ENCODE results near the gene SLC34A1. TPM values are rescaled to one million over a fixed set of nuclear protein-coding genes. Genes with fewer than 3 reads are reported as not detected.

SLC34A1 gene
- total RNA-seq, 1 experiment from 2014 or later, result not detected

DNA sequence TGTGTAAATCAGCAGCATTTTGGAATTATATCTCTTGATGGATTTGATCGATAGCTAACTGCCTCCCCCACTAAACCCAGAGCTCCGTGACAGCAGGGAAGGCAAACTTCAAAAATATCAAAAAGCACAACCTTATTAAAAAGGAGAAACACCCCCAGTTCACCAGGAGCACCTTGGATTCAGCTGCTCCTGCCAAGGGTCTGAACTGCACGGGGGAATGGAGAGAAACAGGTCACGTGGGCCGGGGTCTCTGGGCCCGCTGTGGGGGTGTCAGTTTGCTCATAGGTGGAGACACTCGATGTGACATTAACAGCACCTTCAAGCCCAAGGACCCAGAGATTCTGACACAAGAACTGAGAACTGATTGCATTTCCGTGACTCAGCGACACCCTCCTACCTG lies 1.1 kb upstream of the SLC34A1 start:
- no peak for DNase-seq
- Histone ChIP-seq H3K27me3 (ENCODE audit: control insufficient read depth, insufficient read depth, low read length) (no peaks in the 10 kb centered on the region; the same call in 1 of the 2 replicates), H3K4me3 (ENCODE audit: insufficient read depth, low read depth, low read length) (no peak overlapping the region), H3K36me3 (replicated peaks; ENCODE audit: control insufficient read depth, insufficient read depth, low read length) (no peaks in the 10 kb centered on the region)

DNA sequence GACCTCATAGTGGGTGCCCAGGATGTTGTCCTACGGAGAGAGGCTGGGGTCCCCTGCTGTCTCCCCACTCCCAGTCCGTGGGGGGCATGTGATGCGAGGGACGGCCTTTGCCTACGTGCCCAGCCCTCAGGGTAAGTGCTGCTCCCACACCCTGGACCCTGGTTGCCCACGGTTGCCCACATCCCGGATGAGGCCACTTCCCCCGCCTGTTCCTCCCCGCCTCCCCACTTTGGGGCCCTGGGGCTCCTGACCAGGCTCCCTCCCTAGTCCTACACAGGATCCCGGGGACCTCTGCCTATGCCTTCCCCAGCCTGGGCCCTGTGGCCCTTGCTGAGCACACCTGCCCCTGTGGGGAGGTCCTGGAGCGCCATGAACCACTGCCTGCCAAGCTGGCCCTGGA lies 1.5 kb downstream of the SLC34A1 start:
- Histone ChIP-seq H3K27me3 (ENCODE audit: control insufficient read depth, insufficient read depth, low read length) (peaks cover 11% of the 10 kb centered on the region), H3K4me3 (ENCODE audit: insufficient read depth, low read depth, low read length) (no peak overlapping the region), H3K36me3 (replicated peaks; ENCODE audit: control insufficient read depth, insufficient read depth, low read length) (no peaks in the 10 kb centered on the region)
- DNase-seq, result no peak

DNA sequence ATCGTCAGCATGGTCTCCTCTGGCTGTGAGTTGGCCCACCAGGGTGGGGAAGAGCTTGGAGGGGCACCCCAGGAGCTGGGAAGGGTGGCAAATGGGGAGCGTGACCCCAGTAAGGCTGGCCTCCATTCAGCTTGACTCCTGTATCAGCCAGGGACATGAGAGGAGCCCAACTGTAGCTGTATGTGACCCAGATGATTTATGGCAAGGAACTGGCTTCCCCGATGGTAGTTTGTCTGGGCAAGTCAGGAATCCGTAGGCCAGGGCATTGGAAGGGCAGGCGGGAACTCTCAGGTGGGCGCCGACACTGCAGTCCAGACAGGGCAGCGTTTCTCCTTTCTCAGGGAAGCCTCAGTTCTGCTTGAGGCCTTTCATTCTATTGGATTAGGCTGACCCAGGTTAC lies 2.3 kb downstream of the SLC34A1 start:
- Histone ChIP-seq H3K27me3 (ENCODE audit: control insufficient read depth, insufficient read depth, low read length) (peaks cover 11% of the 10 kb centered on the region), H3K36me3 (replicated peaks; ENCODE audit: control insufficient read depth, insufficient read depth, low read length) (no peaks in the 10 kb centered on the region), H3K4me3 (ENCODE audit: insufficient read depth, low read depth, low read length) (no peak overlapping the region)
- no peak for DNase-seq

DNA sequence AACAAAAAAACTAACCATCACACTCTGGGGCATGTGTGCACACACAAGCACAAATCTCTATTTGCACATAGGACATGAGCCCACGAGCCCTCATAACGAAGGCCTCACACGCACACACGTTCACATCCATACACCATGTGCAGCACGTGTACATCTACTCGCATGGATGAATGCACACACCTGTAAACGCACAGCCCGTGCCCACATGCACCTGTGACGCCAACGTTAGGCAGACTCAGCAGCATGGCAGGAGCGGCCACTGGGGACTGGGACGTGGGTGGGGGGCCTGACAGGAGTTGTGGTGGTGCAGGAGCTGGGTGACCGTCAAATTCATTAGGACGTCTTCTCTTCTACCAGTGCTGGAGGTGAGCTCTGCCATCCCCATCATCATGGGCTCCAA lies 3.2 kb downstream of the SLC34A1 start:
- H3K4me3 ChIP-seq (ENCODE audit: insufficient read depth, low read depth, low read length), result no peak overlapping the region
- peaks cover 11% of the 10 kb centered on the region for H3K27me3 ChIP-seq (ENCODE audit: control insufficient read depth, insufficient read depth, low read length)
- DNase-seq, result no peak
- no peaks in the 10 kb centered on the region for H3K36me3 ChIP-seq (replicated peaks; ENCODE audit: control insufficient read depth, insufficient read depth, low read length)

DNA sequence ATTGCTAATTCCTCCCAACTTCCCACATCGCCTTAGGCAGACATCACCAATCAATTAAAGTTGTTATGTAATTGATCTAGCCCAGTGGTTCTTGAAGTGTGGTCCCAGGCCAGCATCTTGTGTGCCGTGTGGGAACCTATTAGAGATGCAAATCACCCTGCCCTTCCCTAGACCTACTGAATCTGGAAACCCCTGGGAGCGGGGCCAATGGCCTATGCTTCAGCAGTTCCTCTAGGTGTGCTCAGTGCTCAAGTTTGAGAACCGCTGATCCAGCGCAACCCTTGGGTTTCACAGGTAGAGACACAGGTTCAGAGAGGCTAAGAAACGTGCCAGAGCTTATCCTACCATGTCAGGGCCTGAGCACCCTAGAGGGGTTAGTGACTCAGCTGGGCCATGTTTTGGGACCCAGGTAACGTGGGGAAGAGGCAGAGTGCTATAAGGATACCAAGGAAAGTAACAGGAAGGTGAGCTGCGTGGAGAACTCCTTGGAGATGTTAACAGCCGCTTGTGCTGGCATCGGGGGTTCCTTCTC lies 4.4 kb downstream of the SLC34A1 start:
- H3K36me3 ChIP-seq (replicated peaks; ENCODE audit: control insufficient read depth, insufficient read depth, low read length), result no peaks in the 10 kb centered on the region
- DNase-seq, result no peak
- H3K27me3 ChIP-seq (ENCODE audit: control insufficient read depth, insufficient read depth, low read length), result peaks cover 11% of the 10 kb centered on the region
- H3K4me3 ChIP-seq (ENCODE audit: insufficient read depth, low read depth, low read length), result no peak overlapping the region

DNA sequence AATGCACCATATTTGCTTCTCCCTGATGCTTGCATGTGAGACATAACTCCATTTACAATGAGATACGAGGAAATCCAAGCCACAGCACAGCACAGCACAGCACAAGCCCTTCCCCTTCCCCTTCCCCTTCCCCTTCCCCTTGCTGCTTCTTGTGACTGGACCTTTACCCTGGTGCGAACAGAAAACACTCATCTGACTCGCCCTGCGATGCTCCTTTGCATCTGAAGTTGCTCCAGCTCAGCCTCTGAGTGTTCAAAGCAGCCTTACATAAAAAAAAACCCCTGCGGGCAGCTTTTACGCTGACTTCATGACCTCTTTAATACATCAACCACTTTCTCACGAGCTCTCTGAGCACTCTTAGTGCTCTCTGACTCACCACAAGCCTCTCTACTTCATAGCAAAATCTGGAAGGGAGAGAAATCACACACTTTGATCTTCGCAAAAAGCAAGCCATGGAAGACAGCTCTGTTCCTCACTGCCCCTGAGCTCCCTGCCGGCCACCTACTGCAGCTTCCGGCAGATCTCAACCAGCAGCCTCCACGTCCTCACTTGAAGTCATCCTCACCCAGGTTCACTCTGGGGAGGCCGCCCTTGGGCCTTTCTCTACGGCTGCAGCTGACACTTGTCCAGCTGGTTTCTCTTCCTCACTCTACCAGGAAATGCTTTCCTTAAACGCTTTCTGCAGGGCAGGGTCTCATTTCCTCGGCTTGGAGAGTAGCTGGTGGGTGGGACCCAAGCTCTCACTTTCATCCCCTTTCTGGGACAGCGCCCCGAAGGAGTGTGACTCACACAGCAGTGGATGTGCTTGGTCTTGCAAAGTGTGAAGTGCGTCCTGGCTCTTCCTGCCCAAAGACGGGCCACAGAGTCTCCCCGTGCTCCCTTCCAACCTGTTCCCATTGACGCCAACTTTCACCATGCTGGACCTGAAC lies 5.3 kb downstream of the SLC34A1 start:
- no peak for DNase-seq
- H3K36me3 ChIP-seq (replicated peaks; ENCODE audit: control insufficient read depth, insufficient read depth, low read length), result no peaks in the 10 kb centered on the region
- H3K4me3 ChIP-seq (ENCODE audit: insufficient read depth, low read depth, low read length), result no peak overlapping the region
- H3K27me3 ChIP-seq (ENCODE audit: control insufficient read depth, insufficient read depth, low read length), result peaks cover 11% of the 10 kb centered on the region

DNA sequence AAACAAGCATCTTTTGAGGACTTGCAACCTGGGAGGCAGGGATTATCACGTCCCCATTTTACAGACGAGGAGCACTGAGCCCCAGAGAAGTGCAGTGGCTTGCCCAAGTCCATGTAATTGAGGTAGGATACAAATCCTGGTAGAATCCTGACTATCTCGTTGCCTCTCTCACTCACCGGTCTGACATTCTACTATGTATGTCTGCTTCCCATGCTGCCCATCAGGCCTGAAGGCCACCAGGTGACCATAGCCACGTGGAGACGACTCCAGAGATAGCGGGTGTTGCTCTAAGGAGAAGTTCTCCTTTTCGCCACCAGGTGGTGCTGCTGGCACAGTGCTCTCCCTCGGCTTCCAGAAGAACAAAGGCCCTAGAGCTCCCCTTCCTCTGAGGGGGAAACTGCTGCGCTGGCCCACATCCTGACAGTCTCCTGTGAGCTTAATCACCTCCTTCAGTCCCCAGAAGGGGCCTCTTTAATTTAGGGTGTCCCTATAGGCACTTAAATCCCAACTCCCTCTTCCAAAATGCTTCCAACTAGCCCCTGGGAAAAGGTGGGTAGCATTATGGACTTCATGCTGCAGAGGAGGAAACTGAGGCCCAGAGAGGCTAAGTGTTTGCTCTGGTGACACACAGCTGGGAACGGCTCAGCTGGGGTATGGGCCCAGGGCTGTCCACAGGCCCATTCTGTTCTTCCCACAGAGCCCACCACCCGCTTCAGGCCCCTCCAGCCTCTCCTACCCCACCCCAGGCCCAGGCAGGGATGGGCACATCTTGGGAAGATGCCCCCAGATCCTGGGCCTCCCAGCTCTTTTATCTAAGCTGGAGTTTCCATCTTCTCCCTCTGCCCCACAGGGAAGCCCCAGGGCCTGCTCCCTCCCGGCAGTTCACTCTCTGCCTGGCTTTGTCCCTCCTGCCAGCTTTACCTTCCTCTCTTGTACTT lies 6.4 kb downstream of the SLC34A1 start:
- Histone ChIP-seq H3K4me3 (ENCODE audit: insufficient read depth, low read depth, low read length) (no peak overlapping the region), H3K36me3 (replicated peaks; ENCODE audit: control insufficient read depth, insufficient read depth, low read length) (no peaks in the 10 kb centered on the region), H3K27me3 (ENCODE audit: control insufficient read depth, insufficient read depth, low read length) (peaks cover 11% of the 10 kb centered on the region)
- DNase-seq, result peak; percentile 97

DNA sequence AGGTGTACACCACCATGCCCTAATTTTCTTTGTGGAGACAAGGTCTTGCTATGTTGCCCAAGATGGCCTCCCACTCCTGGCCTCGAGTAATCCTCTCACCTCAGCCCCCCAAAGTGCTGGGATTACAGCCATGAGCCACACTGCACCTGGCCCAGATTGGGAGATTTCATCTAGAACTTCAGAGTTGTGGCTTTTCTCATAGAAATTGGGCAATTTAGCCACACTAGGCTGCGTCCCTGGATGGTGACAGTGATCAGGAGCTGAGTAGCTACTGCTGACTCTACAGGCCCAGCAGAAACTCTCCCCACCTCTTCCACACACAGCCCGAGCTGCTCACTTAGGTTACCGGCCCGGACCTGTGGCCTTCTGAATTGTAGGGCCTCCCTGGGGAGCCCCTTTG lies 8.5 kb downstream of the SLC34A1 start:
- peak; percentile 35 for DNase-seq
- no peaks in the 10 kb centered on the region for H3K36me3 ChIP-seq (replicated peaks; ENCODE audit: control insufficient read depth, insufficient read depth, low read length)
- H3K27me3 ChIP-seq (ENCODE audit: control insufficient read depth, insufficient read depth, low read length), result peaks cover 11% of the 10 kb centered on the region
- no peak overlapping the region for H3K4me3 ChIP-seq (ENCODE audit: insufficient read depth, low read depth, low read length)

DNA sequence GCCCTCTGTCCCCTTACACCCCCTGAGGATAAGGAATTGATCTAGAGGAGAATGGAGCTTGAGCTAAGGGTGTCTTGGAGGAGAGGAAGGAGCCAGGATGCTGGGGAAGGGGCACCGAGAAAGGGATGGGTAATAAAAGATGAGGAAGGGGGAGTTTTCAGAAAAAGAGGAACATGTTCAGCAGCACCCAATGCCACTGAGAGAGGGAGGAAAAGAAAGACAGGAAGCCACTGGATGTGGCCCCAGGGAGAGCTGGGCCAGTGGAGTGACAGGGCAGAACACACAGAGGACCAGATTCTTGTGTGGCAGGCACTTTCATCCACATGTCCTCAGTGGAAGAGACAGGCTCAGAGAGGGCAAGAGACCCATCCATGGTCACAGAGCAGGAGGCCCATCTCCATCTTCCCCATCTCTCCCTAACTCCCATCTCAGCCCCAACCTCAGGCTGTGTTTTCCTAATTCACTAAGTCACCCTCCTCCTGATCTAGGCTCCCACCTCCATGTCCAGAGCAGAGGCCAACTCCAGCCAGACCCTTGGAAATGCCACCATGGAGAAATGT lies 9.1 kb downstream of the SLC34A1 start:
- no peak for DNase-seq
- Histone ChIP-seq H3K4me3 (ENCODE audit: insufficient read depth, low read depth, low read length) (no peak overlapping the region), H3K27me3 (ENCODE audit: control insufficient read depth, insufficient read depth, low read length) (peaks cover 11% of the 10 kb centered on the region), H3K36me3 (replicated peaks; ENCODE audit: control insufficient read depth, insufficient read depth, low read length) (no peaks in the 10 kb centered on the region)

DNA sequence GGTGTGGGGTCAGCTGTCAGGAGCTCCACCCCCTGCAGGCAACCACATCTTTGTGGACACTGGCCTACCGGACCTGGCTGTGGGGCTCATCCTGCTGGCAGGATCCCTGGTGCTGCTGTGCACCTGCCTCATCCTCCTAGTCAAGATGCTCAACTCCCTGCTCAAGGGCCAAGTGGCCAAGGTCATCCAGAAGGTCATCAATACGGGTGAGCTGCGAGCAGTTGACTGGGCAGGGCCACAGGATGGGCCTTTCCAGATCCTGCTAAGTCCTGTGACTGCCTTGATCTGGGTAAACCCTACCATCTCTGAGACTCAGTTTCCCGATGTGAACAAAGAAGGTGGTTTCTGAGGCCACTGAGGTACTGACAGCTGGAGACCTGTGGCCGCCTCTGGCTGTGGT lies 9.8 kb downstream of the SLC34A1 start:
- DNase-seq, result no peak
- no peak overlapping the region for H3K4me3 ChIP-seq (ENCODE audit: insufficient read depth, low read depth, low read length)
- H3K27me3 ChIP-seq (ENCODE audit: control insufficient read depth, insufficient read depth, low read length), result peaks cover 9% of the 10 kb centered on the region
- no peaks in the 10 kb centered on the region for H3K36me3 ChIP-seq (replicated peaks; ENCODE audit: control insufficient read depth, insufficient read depth, low read length)

DNA sequence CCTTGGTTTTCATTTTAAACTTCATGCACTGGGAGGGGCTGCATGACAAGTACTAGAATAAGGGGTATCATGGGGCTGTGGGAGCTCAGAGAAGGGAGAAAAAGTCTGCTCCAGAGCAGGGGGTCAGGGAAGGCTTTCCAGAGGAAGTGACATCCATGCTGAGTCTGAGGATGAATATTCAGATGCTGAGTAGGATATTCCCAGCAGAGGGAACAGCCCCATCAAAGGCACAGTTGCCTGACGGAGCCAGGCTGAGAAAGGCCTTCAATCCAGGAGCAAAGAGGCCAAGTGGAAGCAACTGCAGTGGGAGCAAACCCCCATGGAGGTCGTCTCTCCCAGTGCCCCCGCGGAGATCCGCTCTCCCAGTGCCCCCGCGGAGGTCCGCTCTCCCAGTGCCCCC lies 11.8 kb downstream of the SLC34A1 start:
- Histone ChIP-seq H3K27me3 (ENCODE audit: control insufficient read depth, insufficient read depth, low read length) (peaks cover under 1% of the 10 kb centered on the region; the same call in 1 of the 2 replicates), H3K36me3 (replicated peaks; ENCODE audit: control insufficient read depth, insufficient read depth, low read length) (no peaks in the 10 kb centered on the region), H3K4me3 (ENCODE audit: insufficient read depth, low read depth, low read length) (no peak overlapping the region)
- DNase-seq, result peak; percentile 70

DNA sequence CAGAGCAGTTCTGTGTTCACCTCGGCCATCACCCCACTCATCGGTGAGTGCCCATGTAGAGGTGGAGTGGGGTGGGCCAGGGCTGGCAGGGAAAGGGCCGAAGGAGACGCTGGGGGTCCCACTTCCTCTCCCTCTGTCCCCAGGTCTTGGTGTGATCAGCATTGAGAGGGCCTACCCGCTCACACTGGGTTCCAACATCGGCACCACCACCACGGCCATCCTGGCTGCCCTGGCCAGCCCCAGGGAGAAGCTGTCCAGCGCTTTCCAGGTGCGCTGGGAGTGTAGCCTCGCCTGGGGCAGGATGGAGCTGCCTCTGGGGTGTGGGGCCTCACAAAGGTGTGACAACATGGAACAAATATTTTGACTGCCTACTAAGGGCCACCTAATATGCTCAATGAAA lies 12.6 kb downstream of the SLC34A1 start:
- Histone ChIP-seq H3K4me3 (ENCODE audit: insufficient read depth, low read depth, low read length) (no peak overlapping the region), H3K27me3 (ENCODE audit: control insufficient read depth, insufficient read depth, low read length) (peaks cover 6% of the 10 kb centered on the region; the same call in 1 of the 2 replicates), H3K36me3 (replicated peaks; ENCODE audit: control insufficient read depth, insufficient read depth, low read length) (no peaks in the 10 kb centered on the region)
- no peak for DNase-seq

DNA sequence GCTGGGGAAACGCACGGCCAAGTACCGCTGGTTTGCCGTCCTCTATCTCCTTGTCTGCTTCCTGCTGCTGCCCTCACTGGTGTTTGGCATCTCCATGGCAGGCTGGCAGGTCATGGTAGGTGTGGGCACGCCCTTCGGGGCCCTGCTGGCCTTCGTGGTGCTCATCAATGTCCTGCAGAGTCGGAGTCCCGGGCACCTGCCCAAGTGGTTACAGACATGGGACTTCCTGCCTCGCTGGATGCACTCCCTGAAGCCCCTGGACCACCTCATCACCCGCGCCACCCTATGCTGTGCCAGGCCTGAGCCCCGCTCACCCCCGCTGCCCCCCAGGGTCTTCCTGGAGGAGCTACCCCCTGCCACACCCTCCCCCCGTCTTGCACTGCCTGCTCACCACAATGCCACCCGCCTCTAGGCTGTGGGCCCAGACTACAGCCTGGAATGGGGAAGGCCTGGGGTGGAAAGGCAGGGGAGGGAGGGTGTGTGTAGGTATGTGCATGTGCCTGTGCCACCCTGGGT lies 13.7 kb downstream of the SLC34A1 start:
- H3K27me3 ChIP-seq (ENCODE audit: control insufficient read depth, insufficient read depth, low read length), result peaks cover 18% of the 10 kb centered on the region
- DNase-seq, result no peak
- no peak overlapping the region for H3K4me3 ChIP-seq (ENCODE audit: insufficient read depth, low read depth, low read length)
- H3K36me3 ChIP-seq (replicated peaks; ENCODE audit: control insufficient read depth, insufficient read depth, low read length), result no peaks in the 10 kb centered on the region

Data from H7 (cell line).